ENCODE results near the gene TMEM183A. TPM values are rescaled to one million over a fixed set of nuclear protein-coding genes. Genes with fewer than 3 reads are reported as not detected.
A peak's percentile ranks its signal among the peaks of the same experiment; 100 is the strongest.

The TMEM183A gene
- total RNA-seq, 3 donors from 2014 or later, result 73.9 to 108 (median 93.2) TPM

GRCh38 chr1:203036135-203036534 lies 29.0 kb downstream of the TMEM183A start:
- no peak for TF ChIP-seq CTCF (IDR thresholded peaks at IDR 0.05)
- H3K4me3 ChIP-seq, result no peak overlapping the region
- no peaks in the 10 kb centered on the region for H3K9me3 ChIP-seq
- intact Hi-C loops (cut with DNase I, micrococcal nuclease), result no loop called here
- no peak for ATAC-seq
- no peaks in the 10 kb centered on the region for H3K4me1 ChIP-seq (ENCODE audit: low read depth)
- H3K36me3 ChIP-seq (ENCODE audit: low read depth), result no peaks in the 10 kb centered on the region
- no peak for DNase-seq

- intact Hi-C loops (cut with DNase I, micrococcal nuclease), result no loop called here
- no peaks in the 10 kb centered on the region for H3K36me3 ChIP-seq (ENCODE audit: low read depth)
- no peak for ATAC-seq
- H3K4me3 ChIP-seq, result no peak overlapping the region
- H3K9me3 ChIP-seq, result no peaks in the 10 kb centered on the region
- TF ChIP-seq CTCF (IDR thresholded peaks at IDR 0.05), result no peak
- no peaks in the 10 kb centered on the region for H3K4me1 ChIP-seq (ENCODE audit: low read depth)
- no peak for DNase-seq
Measured at GRCh38 chr1:203036537-203036936, 29.4 kb downstream of the TMEM183A start.

- intact Hi-C loops (cut with DNase I, micrococcal nuclease), result loop anchor here in 1 of 2 donors (2.0 kb wide), 1 partner anchor 135 kb away; no protein-coding TSS in a partner anchor
- no peak for TF ChIP-seq CTCF (IDR thresholded peaks at IDR 0.05)
- no peaks in the 10 kb centered on the region for H3K36me3 ChIP-seq (ENCODE audit: low read depth)
- H3K4me1 ChIP-seq (ENCODE audit: low read depth), result no peaks in the 10 kb centered on the region
- DNase-seq (no peak), ATAC-seq (no peak)
- H3K9me3 ChIP-seq, result no peaks in the 10 kb centered on the region
- H3K4me3 ChIP-seq, result no peak overlapping the region
Measured at GRCh38 chr1:203037509-203038190, 30.5 kb downstream of the TMEM183A start.

GRCh38 chr1:203038217-203038741 lies 31.1 kb downstream of the TMEM183A start:
- ATAC-seq (no peak), DNase-seq (no peak)
- TF ChIP-seq CTCF (IDR thresholded peaks at IDR 0.05), result no peak
- intact Hi-C loops (cut with DNase I, micrococcal nuclease), result loop anchor here in 1 of 2 donors (2.0 kb wide), 1 partner anchor 135 kb away; no protein-coding TSS in a partner anchor
- Histone ChIP-seq H3K4me3 (no peak overlapping the region), H3K9me3 (no peaks in the 10 kb centered on the region), H3K36me3 (ENCODE audit: low read depth) (no peaks in the 10 kb centered on the region), H3K4me1 (ENCODE audit: low read depth) (no peaks in the 10 kb centered on the region)

GRCh38 chr1:203038891-203039608 lies 31.9 kb downstream of the TMEM183A start:
- H3K36me3 ChIP-seq (ENCODE audit: low read depth), result no peaks in the 10 kb centered on the region
- DNase-seq (peak; percentile 63 to 88 (median 76)), ATAC-seq (peak; percentile 88)
- peak; percentile 76 for TF ChIP-seq CTCF (IDR thresholded peaks at IDR 0.05)
- H3K4me3 ChIP-seq, result no peak overlapping the region
- intact Hi-C loops (cut with DNase I, micrococcal nuclease), result loop anchor here in 1 of 2 donors (2.0 kb wide), 1 partner anchor 134 kb away; no protein-coding TSS in a partner anchor
- H3K4me1 ChIP-seq (ENCODE audit: low read depth), result no peaks in the 10 kb centered on the region
- no peaks in the 10 kb centered on the region for H3K9me3 ChIP-seq

Measured in mucosa of descending colon (tissue), 3 donors.